MG63 (cell line): ENCODE measurements around the gene DPP7. TPM values are rescaled to one million over a fixed set of nuclear protein-coding genes. Genes with fewer than 3 reads are reported as not detected.

Source experiments
- DNase-seq: peaks from one replicate; pipeline ENCODE4 v3.0.0-alpha.2; 2020
- H3K27me3 ChIP-seq: fragments of 250-450 bp; sonication (Bioruptor Pico); 2 replicates; pipeline ENCODE4 v1.5.1; 2020; ENCODE audit warnings: mild to moderate bottlenecking, moderate library complexity
- H3K36me3 ChIP-seq: fragments of 250-450 bp; sonication (Bioruptor Pico); 2 replicates; pipeline ENCODE4 v1.5.1; 2020; ENCODE audit warnings: mild to moderate bottlenecking, moderate library complexity
- H3K4me3 ChIP-seq: fragments of 250-450 bp; sonication (Bioruptor Pico); 2 replicates; pipeline ENCODE4 v1.5.1; 2020; ENCODE audit warnings: mild to moderate bottlenecking, moderate library complexity
- H3K9me3 ChIP-seq: fragments of 250-450 bp; sonication (Bioruptor Pico); 2 replicates; pipeline ENCODE4 v1.5.1; 2020; ENCODE audit warnings: mild to moderate bottlenecking, moderate library complexity
- total RNA-seq: library from RNA; depleted of rRNA; stranded (reverse); fragments of >200 nt; shearing (Covaris generic); gene quantifications from 2 replicates; pipeline ENCODE4 v1.2.3, GENCODE V29; 2014; ENCODE audit warnings: low replicate concordance

The DPP7 gene
- total RNA-seq, 1 experiment from 2014 or later: 57.8 TPM

DNA sequence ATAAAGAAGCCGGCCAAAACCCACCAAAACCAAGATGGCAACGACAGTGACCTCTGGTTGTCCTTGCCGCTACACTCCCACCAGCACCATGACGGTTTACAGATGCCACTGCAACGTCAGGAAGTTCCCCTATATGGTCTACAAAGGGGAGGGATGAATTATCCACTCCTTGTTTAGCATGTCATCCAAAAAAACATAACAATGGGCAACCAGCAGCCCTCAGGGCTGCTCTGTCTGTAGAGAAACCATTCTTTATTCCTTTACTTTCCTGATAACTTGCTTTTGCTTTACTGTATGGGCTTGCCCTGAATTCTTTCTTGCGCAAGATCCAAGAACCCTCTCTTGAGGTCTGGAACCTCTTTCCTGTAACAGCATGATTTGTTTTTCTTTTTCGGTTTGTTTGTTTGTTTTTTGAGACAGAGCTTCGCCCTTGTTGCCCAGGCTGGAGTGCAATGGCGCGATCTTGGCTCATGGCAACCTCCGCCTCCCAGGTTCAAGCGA is 39.2 kb downstream of the DPP7 start:
- no peak for DNase-seq
- no peaks in the 10 kb centered on the region for H3K27me3 ChIP-seq
- H3K9me3 ChIP-seq: no peaks in the 10 kb centered on the region
- peaks cover 17% of the 10 kb centered on the region for H3K36me3 ChIP-seq
- H3K4me3 ChIP-seq: no peak overlapping the region

- Histone ChIP-seq H3K36me3 (peaks cover 12% of the 10 kb centered on the region), H3K27me3 (no peaks in the 10 kb centered on the region), H3K4me3 (no peak overlapping the region), H3K9me3 (no peaks in the 10 kb centered on the region)
- no peak for DNase-seq
Observed at GRCh38 chr9:137074657-137075274, 39.8 kb downstream of the DPP7 start.

GRCh38 chr9:137073992-137074399 is 40.5 kb downstream of the DPP7 start:
- Histone ChIP-seq H3K4me3 (no peak overlapping the region), H3K9me3 (no peaks in the 10 kb centered on the region), H3K36me3 (peaks cover 5% of the 10 kb centered on the region), H3K27me3 (no peaks in the 10 kb centered on the region)
- no peak for DNase-seq

GRCh38 chr9:137071282-137071681 is 43.3 kb downstream of the DPP7 start:
- H3K9me3 ChIP-seq: no peaks in the 10 kb centered on the region
- H3K27me3 ChIP-seq: no peaks in the 10 kb centered on the region
- DNase-seq: no peak
- H3K36me3 ChIP-seq: no peaks in the 10 kb centered on the region
- peak overlapping the region; percentile 48 for H3K4me3 ChIP-seq

DNA sequence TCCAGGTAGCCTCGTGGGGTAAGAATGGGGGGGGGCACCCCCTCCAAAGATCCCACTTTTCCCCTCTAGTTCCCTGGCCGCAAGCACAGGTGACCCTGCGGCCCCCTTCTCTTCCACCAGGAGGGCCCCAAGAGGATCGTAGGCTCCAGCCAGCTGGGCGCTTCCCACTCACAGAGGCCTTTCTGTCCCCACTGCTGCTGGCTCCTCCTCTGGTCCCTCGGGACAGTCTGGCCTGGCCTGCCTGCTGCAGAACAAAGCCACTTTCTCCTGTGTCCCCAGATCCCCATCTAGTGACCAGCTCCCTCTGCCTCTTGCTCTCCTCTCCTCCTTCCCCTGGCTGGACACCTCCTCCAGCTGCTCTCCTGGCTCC is 43.6 kb downstream of the DPP7 start:
- no peaks in the 10 kb centered on the region for H3K36me3 ChIP-seq
- H3K27me3 ChIP-seq: no peaks in the 10 kb centered on the region
- H3K9me3 ChIP-seq: no peaks in the 10 kb centered on the region
- peak overlapping the region; percentile 48 for H3K4me3 ChIP-seq
- DNase-seq: no peak

- peak; percentile 92 for DNase-seq
Observed at GRCh38 chr9:137070201-137070905, 44.2 kb downstream of the DPP7 start, which contains the start of gene SAPCD2. Gene SAPCD2 (minus strand): TSS chr9:137070557. CDS start chr9:137070460, 97 bp downstream.

GRCh38 chr9:137069508-137070091 is 44.9 kb downstream of the DPP7 start:
- Histone ChIP-seq H3K4me3 (peak overlapping the region; percentile 45), H3K36me3 (no peaks in the 10 kb centered on the region; the same call in 1 of the 2 replicates), H3K27me3 (no peaks in the 10 kb centered on the region), H3K9me3 (no peaks in the 10 kb centered on the region)
- no peak for DNase-seq

More at GRCh38 chr9:137070201-137070905, 44.2 kb downstream of the DPP7 start, which contains the start of gene SAPCD2:
- Histone ChIP-seq H3K27me3 (no peaks in the 10 kb centered on the region), H3K4me3 (peak within 1 kb of the TSS; percentile 48), H3K9me3 (no peaks in the 10 kb centered on the region), H3K36me3 (no peaks in the 10 kb centered on the region)

DNA sequence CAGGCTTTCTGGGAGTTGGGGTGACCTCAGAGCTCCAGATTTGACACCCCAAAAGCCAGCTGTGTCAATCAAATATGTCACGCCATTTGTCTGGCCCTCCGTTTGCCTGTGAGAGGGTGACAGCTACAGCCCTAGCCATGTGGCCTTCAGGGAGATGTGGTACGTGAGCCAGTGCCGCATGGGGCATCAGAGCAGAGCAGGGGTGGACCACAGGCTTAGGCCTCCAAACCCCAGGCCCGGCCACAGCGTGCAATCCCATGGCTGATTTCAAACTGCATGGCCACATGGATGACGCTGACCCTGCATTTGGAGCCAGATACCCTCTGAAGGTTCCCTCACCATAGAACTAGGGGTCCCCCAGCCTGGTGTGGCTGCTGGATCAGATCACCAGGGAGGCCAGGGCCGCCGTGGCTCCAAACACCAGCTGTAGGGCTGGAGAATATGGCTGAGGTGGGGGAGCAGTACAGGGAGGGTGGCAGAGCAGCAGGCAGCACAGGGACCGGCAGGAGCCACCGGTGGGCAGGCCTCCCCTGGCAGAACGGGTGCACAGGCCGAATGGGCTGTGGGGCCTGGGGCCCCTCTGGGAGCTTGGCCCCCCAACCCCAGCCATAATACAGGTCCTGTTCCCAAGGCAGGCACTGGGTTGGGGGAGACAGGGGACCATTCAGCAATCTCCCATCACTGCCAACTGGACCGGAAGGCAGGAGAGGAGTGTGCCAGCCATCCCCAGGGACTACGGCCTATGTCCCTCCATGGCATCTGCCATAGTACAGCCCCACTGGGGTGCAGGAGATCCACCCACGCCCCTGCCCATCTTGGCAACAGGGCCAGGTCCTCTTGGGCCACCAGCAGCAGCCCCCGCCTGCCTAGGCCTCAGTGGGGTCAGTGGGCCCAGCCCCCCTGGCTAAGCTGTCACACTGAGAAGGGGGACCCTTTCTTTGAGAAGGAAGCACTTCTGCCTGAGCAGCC is 45.7 kb downstream of the DPP7 start:
- Histone ChIP-seq H3K36me3 (peaks cover 2% of the 10 kb centered on the region; the same call in 1 of the 2 replicates), H3K9me3 (no peaks in the 10 kb centered on the region), H3K27me3 (no peaks in the 10 kb centered on the region), H3K4me3 (peak overlapping the region; percentile 45)
- no peak for DNase-seq

DNA sequence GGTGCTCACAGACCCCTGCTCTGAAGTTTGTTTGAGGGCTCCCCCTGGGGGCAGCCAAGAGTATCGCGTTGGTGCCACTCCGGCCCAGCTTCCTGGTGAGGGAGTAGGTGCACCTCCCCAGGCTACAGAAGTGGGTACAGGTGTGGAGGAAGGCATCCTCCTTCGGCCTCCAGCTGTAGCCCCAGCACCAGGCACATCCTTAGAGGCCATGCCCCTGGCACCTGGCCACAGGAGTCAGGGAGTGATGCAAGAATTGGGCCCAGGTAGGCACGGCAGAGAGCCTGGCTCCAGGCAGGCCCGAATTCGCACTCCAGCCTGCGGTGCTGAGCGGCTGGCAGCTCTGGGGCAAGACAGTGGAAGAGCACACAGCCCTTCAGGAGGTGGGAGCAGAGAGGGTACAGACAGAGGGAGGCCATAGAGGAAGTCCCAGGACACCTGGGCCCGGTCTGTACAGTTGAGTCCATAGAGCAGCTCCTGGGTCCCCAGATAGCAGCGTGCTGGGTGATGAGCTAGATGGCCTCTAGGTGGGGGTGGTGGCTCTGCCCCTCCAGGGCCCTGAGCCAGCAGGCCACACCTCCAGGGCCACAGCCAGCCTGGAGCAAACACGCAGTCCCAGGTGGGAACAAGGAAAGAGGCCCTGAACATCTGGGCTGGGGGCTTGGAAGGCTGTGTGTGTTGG is 46.5 kb downstream of the DPP7 start:
- Histone ChIP-seq H3K36me3 (peaks cover 4% of the 10 kb centered on the region; the same call in 1 of the 2 replicates), H3K4me3 (no peak overlapping the region), H3K27me3 (no peaks in the 10 kb centered on the region), H3K9me3 (no peaks in the 10 kb centered on the region)
- DNase-seq: peak; percentile 69

- Histone ChIP-seq H3K4me3 (no peak overlapping the region), H3K27me3 (no peaks in the 10 kb centered on the region), H3K36me3 (peaks cover 4% of the 10 kb centered on the region; the same call in 1 of the 2 replicates), H3K9me3 (no peaks in the 10 kb centered on the region)
- DNase-seq: no peak
Observed at GRCh38 chr9:137066096-137066861, 48.3 kb downstream of the DPP7 start.

DNA sequence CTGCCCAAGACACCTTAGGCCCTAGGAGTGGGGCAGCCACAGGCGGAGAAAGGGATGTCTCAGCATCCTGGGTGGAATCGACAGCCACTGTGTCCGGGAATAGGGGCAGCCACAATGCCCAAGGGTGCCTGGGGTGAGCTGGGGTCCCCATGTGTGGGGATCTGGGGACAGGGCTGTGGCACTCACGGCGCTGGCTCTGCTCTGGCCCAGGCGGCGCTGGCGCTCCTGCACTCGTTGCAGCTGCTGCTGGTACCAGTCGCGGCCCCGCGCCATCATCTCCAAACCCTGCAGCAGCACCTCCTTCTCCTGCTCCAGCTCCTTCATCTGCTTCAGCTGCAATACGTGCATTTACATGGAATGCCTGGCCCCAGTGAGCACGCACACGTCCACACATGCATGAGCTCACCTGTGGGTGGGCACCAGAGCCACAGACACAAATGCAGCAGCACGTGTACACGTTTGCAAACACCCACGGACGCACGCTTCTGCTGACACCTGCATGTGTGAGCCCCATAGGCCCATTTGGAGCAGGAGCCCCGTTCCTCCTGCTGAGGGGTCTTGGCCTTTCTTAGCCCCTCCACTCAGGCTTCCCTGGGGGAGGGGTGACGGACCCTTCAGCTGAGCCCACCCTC is 49.1 kb downstream of the DPP7 start:
- no peaks in the 10 kb centered on the region for H3K9me3 ChIP-seq
- DNase-seq: no peak
- no peaks in the 10 kb centered on the region for H3K27me3 ChIP-seq
- H3K4me3 ChIP-seq: no peak overlapping the region
- H3K36me3 ChIP-seq: peaks cover 4% of the 10 kb centered on the region; the same call in 1 of the 2 replicates

DNA sequence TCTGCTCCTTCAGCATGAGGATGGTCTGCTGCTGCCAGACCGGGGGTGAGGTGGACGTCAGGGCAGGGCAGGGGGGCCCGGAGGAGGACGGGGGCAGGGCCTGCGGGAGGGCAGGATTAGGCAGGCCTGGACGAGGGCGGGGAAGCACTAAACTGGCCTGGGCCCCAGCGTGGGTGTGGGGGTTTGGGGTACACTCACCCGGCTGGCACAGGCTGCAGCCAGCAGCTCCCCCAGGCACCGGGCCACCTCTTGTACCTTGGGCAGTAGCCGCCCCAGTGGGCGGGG is 49.7 kb downstream of the DPP7 start:
- Histone ChIP-seq H3K27me3 (no peaks in the 10 kb centered on the region), H3K9me3 (no peaks in the 10 kb centered on the region)
- DNase-seq: no peak

GRCh38 chr9:137064027-137064879 is 50.3 kb downstream of the DPP7 start:
- peak; percentile 68 for DNase-seq
- Histone ChIP-seq H3K36me3 (peaks cover 4% of the 10 kb centered on the region; the same call in 1 of the 2 replicates), H3K4me3 (no peak overlapping the region), H3K27me3 (no peaks in the 10 kb centered on the region), H3K9me3 (no peaks in the 10 kb centered on the region)

More for the DNA sequence above, 49.7 kb downstream of the DPP7 start:
- H3K36me3 ChIP-seq: peaks cover 4% of the 10 kb centered on the region; the same call in 1 of the 2 replicates
- no peak overlapping the region for H3K4me3 ChIP-seq
